Stomach smooth muscle (tissue), 2 donors: ENCODE results near the gene FTO.

Source experiments
- H3K27ac ChIP-seq: one replicate; pipeline ENCODE4 v1.7.0; 2013; ENCODE audit warnings: mild to moderate bottlenecking, low read length, inconsistent platforms
- H3K27me3 ChIP-seq, 2 donors: one replicate each; pipeline ENCODE4 v1.7.0; 2013; ENCODE audit warnings: low read length in 2 of 2; ENCODE audit not compliant: insufficient read depth in 2 of 2, control insufficient read depth in 1 of 2
- H3K36me3 ChIP-seq, 2 donors: one replicate each; pipeline ENCODE4 v1.7.0; 2013; ENCODE audit warnings: low read length in 2 of 2; ENCODE audit not compliant: control insufficient read depth in 2 of 2, insufficient read depth in 2 of 2
- H3K4me1 ChIP-seq: one replicate; pipeline ENCODE4 v1.7.0; 2013; ENCODE audit warnings: low read length; ENCODE audit not compliant: control insufficient read depth, insufficient read depth
- H3K4me3 ChIP-seq, 2 donors: one replicate each; pipeline ENCODE4 v1.7.0; 2013; ENCODE audit warnings: low read length in 2 of 2
- H3K9ac ChIP-seq, 2 donors: one replicate each; pipeline ENCODE4 v1.7.0; 2013; ENCODE audit warnings: low read length in 2 of 2, mild to moderate bottlenecking in 1 of 2
- H3K9me3 ChIP-seq, 2 donors: one replicate each; pipeline ENCODE4 v1.7.0; 2013; ENCODE audit warnings: low read length in 2 of 2; ENCODE audit not compliant: control insufficient read depth in 2 of 2
- donor health status: healthy.
- donor health status: Pancreatic carcinoma.

Gene FTO

DNA sequence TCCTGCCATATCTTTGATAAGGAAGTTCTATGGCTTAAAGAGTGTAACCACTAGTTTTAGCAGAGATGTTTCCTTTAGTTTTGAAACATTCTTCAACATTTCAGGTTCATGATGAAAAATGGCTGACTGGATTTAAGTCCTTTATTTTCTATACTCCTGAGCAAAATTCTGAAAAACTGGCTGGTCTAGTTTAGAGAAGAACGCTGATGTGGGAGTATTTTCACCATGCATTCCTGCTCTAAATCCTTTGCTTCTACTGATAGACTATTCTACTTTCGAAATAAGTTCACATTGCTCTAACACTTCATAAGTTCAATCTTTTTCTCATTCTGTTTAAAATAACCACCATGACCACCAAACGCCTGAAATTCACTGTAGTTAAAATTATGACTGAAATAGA lies 281.9 kb downstream of the FTO start:
- Histone ChIP-seq H3K9ac (no peak overlapping the region), H3K4me3 (no peak overlapping the region), H3K36me3 (no peaks in the 10 kb centered on the region)

DNA sequence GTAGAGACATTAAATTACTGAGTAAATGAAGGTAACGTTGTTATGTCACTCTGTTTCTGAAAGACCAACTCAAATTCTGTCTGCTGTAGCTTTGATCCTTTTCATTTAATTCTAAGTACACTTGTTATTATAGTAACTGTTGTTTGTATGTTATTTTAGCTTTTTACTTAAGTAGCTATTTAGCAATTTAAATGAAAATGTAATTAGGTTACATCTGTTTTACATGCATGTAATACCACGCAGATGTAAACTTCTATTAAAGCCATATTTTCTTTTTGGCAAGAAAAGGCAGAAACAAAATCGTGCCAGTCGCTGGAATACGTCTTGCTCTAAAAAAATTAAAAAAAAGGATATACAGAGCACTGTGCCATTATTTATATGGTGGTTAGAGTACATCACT lies 282.8 kb downstream of the FTO start:
- no peaks in the 10 kb centered on the region for H3K27me3 ChIP-seq
- H3K9ac ChIP-seq: no peak overlapping the region
- H3K9me3 ChIP-seq: no peaks in the 10 kb centered on the region
- H3K36me3 ChIP-seq: no peaks in the 10 kb centered on the region
- peaks cover 8% of the 10 kb centered on the region for H3K4me1 ChIP-seq
- no peak overlapping the region for H3K4me3 ChIP-seq
- no peak overlapping the region for H3K27ac ChIP-seq

More for the DNA sequence above, 281.9 kb downstream of the FTO start:
- H3K9me3 ChIP-seq: no peaks in the 10 kb centered on the region
- H3K27me3 ChIP-seq: no peaks in the 10 kb centered on the region
- H3K27ac ChIP-seq: no peak overlapping the region
- no peaks in the 10 kb centered on the region for H3K4me1 ChIP-seq

DNA sequence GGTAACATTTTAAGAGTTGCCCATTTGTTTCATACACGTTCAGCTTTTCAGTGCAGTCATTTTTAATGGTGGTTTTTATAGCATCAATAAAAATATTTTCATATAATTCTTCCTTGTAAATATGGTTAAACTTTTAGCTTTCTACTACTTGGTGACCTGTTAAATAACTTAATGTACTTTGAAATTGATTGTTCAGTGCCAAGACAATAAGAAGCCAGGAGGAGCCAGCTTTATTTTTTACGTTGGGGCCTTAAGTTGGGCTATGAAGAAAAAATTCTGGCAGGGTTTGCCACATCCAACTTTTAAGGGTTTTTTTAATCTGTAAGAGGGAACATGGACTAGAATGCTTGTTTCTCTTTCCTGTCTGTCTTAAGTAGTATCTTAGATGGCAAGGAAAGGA lies 284.2 kb downstream of the FTO start:
- no peaks in the 10 kb centered on the region for H3K27me3 ChIP-seq
- H3K27ac ChIP-seq: no peak overlapping the region
- H3K9me3 ChIP-seq: no peaks in the 10 kb centered on the region
- H3K36me3 ChIP-seq: no peaks in the 10 kb centered on the region
- H3K4me1 ChIP-seq: peaks cover 10% of the 10 kb centered on the region
- no peak overlapping the region for H3K4me3 ChIP-seq
- no peak overlapping the region for H3K9ac ChIP-seq

DNA sequence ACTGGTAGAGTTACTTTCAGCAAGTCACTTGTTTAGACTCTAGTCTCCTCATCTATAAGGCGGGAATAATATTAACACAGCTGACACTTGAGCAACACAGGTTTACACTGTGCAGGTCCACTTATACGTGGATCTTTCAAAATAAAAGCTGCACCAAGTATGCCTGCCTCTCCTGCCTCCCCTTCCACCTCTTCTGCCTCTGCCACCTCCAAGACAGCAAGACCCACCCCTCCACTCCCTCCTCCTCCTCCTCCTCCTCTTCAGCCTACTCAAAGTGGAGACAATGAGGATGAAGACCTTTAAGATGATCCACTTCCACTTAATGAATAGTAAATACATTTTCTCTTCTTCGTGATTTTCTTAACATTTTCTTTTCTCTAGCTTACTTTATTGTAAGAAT lies 285.6 kb downstream of the FTO start:
- Histone ChIP-seq H3K4me1 (peaks cover 10% of the 10 kb centered on the region), H3K9me3 (no peaks in the 10 kb centered on the region), H3K27ac (no peak overlapping the region), H3K36me3 (no peaks in the 10 kb centered on the region), H3K4me3 (no peak overlapping the region), H3K27me3 (no peaks in the 10 kb centered on the region), H3K9ac (no peak overlapping the region)

DNA sequence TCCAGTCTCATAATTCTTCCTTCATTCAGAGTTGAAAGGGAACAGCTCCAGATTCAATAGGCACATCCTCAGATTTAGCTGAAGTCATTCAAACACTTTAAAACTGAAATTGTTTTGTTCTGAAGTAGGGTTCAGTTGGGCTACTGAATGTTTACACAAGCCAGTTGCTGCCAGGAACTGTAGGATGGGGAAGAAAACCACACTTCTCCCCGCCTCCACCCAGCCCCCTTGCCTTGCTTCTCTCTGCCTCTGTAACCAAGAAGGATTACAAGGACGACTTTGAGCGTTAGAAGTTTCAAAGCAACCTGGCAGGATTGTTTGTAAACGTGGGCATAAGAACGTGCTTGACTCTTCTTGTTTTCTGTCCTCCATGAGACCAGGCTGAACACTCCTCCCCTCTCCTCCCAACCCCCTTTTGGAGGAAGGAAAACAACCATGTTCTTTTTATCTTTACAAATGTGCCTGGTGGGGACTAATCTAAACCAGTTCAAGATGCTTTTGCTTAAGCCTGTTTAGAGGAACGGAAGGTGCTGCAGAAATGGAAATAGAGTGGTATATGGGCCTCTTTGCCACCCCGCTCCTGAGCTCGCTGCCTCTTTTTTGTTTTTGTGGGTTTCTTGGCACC lies 287.9 kb downstream of the FTO start:
- Histone ChIP-seq H3K27ac (no peak overlapping the region), H3K27me3 (no peaks in the 10 kb centered on the region), H3K9me3 (no peaks in the 10 kb centered on the region), H3K9ac (no peak overlapping the region), H3K36me3 (peaks cover 0 to 2% of the 10 kb centered on the region in 2 donors), H3K4me3 (no peak overlapping the region), H3K4me1 (peaks cover 10% of the 10 kb centered on the region)

DNA sequence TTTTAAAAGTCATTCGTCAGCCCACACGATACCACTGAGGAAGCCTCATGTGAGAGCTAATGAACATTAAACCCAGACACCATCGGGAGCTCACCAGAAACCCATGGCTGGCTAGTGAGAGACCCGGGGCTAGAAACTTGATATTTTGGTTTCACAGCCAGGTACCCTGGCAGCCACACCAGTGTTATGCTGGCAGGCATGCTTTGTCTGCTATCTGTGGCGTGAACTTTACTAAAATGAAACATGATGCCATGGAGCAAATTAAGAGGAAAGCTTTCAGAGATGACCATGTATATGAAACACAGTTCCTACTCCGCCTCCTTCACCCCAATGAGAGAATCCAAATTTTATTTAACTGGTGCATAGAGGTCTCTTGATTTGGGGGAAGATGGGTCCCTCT lies 291.4 kb downstream of the FTO start:
- H3K27me3 ChIP-seq: no peaks in the 10 kb centered on the region
- peaks cover 0 to 2% of the 10 kb centered on the region in 2 donors for H3K36me3 ChIP-seq
- no peak overlapping the region for H3K4me3 ChIP-seq
- H3K9me3 ChIP-seq: no peaks in the 10 kb centered on the region
- H3K27ac ChIP-seq: no peak overlapping the region
- H3K4me1 ChIP-seq: peaks cover 10% of the 10 kb centered on the region
- H3K9ac ChIP-seq: no peak overlapping the region

DNA sequence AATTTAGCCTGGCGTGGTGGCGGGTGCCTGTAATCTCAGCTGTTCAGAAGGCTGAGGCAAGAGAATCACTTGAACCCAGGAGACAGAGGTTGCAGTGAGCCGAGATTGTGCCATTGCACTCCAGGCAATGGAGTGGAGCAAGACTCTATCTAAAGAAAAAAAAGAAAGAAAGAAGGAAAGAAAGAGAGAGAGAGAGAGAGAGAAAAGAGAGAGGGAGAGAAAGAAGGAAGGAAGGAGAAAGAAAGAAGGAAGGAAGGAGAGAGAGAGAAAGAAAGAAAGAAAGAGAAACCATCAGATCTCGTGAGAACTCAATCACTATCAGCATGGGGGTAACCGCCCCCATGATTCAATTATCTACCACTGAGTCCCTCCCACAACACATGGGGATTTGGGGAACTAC lies 293.0 kb downstream of the FTO start:
- H3K27me3 ChIP-seq: no peaks in the 10 kb centered on the region
- H3K4me3 ChIP-seq: no peak overlapping the region
- H3K36me3 ChIP-seq: peaks cover 0 to 2% of the 10 kb centered on the region in 2 donors
- no peaks in the 10 kb centered on the region for H3K9me3 ChIP-seq
- H3K9ac ChIP-seq: no peak overlapping the region
- H3K27ac ChIP-seq: no peak overlapping the region
- peaks cover under 1% of the 10 kb centered on the region for H3K4me1 ChIP-seq

DNA sequence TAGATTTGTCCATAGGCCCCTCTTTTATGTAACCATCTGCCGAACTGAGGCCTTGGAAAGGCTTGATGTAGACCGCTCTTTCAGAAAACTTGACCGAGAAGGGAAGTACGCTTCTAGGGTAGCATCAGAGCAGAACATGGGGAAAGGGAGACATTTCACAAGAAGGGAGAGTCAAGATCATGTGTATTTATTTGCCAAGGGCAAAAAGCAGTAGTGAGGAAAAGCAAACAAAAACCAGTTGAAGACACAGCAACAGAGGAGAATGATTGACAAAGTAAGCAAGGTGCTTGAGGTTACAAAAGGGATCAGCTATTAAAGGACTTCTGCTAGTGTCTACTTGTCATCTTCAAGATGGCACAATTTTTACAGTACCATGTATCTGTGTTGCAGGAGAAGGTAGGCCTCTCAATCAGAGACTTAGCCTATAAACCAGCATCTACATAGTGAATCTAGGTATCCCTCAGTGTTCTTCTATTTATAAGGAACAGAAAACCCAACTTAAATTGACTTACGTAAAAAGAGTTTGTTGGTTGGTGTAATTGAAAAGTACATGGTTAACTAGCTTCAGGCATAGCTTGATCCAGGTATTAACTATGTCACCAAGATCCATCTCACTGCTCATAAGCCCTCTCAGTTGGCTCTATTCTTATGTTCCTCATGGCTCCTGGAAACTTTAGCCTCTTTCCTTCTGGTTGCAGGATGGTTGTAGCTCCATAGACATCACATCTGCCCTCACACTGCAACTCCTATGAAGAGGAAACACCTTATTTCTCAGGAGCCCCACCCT lies 294.3 kb downstream of the FTO start:
- Histone ChIP-seq H3K4me3 (no peak overlapping the region), H3K9me3 (no peaks in the 10 kb centered on the region), H3K4me1 (no peaks in the 10 kb centered on the region), H3K27me3 (no peaks in the 10 kb centered on the region), H3K9ac (no peak overlapping the region), H3K36me3 (peaks cover 0 to 2% of the 10 kb centered on the region in 2 donors), H3K27ac (no peak overlapping the region)

DNA sequence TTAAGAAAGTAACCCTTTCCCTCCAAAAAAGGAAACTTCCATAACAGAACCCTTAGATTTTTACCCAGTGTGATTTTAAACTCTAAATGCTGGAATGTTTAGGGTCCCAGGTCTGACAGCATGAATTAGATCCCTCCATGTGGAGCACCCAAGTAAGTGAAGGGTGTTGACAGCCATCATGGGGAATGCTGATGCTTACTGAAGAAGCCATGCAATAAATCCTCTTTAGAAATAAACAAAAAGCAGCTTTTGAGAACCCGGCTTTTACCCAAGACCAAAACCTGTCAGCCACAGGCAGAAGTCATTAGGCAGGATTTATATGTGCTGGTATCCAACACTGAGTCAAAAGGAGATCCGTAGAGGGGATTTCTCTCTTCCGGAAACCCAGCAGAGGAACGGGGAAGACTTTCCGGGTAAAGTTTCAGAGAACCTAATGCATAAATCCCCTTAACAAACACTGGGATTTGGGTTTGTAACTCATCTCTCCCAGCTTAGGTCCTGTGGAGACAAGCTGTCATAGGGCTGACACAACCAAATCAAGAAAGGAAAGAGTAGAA lies 295.1 kb downstream of the FTO start:
- Histone ChIP-seq H3K27me3 (no peaks in the 10 kb centered on the region), H3K4me1 (no peaks in the 10 kb centered on the region), H3K27ac (no peak overlapping the region), H3K9ac (no peak overlapping the region), H3K36me3 (peaks cover 0 to 2% of the 10 kb centered on the region in 2 donors), H3K9me3 (no peaks in the 10 kb centered on the region), H3K4me3 (no peak overlapping the region)

DNA sequence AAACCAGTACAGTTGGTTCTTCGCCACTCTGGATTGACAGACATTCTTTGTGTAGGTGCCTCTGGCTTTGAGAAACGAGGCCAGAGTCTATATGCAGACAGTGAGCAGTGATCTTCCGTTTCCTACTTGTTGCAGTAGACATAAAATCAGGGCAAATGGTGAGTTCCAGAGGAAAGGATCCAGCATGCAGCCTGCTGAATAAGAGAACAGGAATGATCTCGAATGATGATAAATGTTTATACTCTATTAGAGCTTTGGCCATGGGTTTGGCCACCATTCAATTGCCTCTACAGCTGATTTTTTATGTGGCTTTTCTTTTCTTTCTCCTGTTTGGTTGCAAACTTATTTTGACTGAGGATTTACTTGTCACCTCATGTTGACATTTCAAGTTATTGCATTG lies 295.9 kb downstream of the FTO start:
- Histone ChIP-seq H3K27ac (no peak overlapping the region), H3K36me3 (peaks cover 0 to 2% of the 10 kb centered on the region in 2 donors)

DNA sequence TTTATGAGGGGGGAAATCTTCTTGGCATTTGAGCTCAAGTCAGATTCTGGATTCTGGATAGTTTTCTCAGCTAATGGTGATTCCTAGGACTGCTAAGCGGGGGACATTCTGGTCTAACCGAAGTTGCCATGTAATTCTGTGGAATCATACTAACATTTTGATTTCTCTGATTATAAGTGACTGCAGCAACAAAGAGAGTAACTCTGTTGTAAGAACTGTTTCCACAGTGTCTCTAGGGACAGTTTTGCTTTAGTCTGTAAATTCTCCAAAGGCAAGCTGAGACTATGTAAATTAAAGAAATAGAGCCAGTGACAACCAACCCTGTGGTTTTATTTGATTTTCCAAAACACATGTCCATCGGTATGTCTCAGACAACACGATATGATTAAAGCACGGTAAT lies 296.4 kb downstream of the FTO start:
- Histone ChIP-seq H3K27ac (no peak overlapping the region), H3K9me3 (no peaks in the 10 kb centered on the region)

More for the DNA sequence above, 295.9 kb downstream of the FTO start:
- Histone ChIP-seq H3K9me3 (no peaks in the 10 kb centered on the region), H3K4me3 (no peak overlapping the region), H3K9ac (no peak overlapping the region), H3K27me3 (no peaks in the 10 kb centered on the region), H3K4me1 (no peaks in the 10 kb centered on the region)

More for the DNA sequence above, 296.4 kb downstream of the FTO start:
- no peaks in the 10 kb centered on the region for H3K4me1 ChIP-seq
- no peaks in the 10 kb centered on the region for H3K36me3 ChIP-seq
- no peaks in the 10 kb centered on the region for H3K27me3 ChIP-seq
- no peak overlapping the region for H3K4me3 ChIP-seq
- H3K9ac ChIP-seq: no peak overlapping the region
